ENCODE results near the gene DENND4B. TPM values are rescaled to one million over a fixed set of nuclear protein-coding genes. Genes with fewer than 3 reads are reported as not detected.

The DENND4B gene
- total and polyA plus RNA-seq, 2 experiments from 2014 or later = 42.3 to 48.1 TPM

DNA sequence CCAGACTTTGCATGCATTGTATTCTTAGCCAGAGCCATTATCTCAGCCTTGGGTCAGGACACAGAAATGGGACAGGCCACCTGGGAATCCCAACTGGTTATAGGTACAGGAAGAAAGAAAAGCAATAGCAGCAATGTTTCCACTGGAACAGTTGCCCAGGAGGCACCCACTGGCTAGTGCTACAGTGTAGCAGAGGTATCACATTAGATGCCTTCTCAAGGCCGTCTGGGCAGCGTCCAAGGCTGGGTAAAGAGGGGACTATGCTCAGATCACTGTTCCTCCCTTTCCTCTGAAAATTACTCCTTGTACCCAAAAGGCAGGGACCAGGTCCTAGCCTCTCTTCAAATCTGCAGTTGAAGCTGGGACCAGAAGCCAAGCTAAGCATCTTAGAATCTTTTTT is 23.8 kb upstream of the DENND4B start:
- Histone ChIP-seq H3K9me3 (ENCODE audit: low read depth) (no peaks in the 10 kb centered on the region), H3K27me3 (no peaks in the 10 kb centered on the region), H3K4me3 (no peak overlapping the region), H3K27ac (no peak overlapping the region), H3K4me1 (ENCODE audit: low read depth) (peaks cover 8% of the 10 kb centered on the region), H3K36me3 (peaks cover 13% of the 10 kb centered on the region)
- no peak for TF ChIP-seq CTCF (IDR thresholded peaks at IDR 0.05; ENCODE audit: low read depth, low read length)
- DNase-seq (ENCODE audit: low read depth in 1 of 2, low spot score in 1 of 2) = no peak

- Histone ChIP-seq H3K4me3 (peak overlapping the region; percentile 57), H3K27me3 (no peaks in the 10 kb centered on the region), H3K4me1 (ENCODE audit: low read depth) (peaks cover 8% of the 10 kb centered on the region), H3K36me3 (peaks cover 3% of the 10 kb centered on the region), H3K9me3 (ENCODE audit: low read depth) (no peaks in the 10 kb centered on the region), H3K27ac (peak overlapping the region; percentile 92)
- TF ChIP-seq CTCF (IDR thresholded peaks at IDR 0.05; ENCODE audit: low read depth, low read length) = no peak
- DNase-seq (ENCODE audit: low read depth in 1 of 2, low spot score in 1 of 2) = no peak
Measured at GRCh38 chr1:153968972-153969371, 22.5 kb upstream of the DENND4B start.

DNA sequence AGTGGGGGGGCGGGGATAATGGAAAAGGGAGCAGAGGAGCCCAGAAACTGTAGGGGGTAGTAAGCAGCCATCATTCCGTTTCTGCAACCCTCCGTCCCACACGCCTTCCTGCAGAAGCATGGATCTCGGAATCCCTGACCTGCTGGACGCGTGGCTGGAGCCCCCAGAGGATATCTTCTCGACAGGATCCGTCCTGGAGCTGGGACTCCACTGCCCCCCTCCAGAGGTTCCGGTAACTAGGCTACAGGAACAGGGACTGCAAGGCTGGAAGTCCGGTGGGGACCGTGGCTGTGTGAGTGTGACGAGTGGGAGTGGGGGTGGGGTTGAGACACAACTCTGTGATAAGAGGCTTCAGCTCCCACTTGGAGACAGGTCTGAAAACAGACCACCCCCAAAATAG is 21.9 kb upstream of the DENND4B start:
- H3K27ac ChIP-seq = peak overlapping the region; percentile 92
- no peaks in the 10 kb centered on the region for H3K36me3 ChIP-seq
- no peaks in the 10 kb centered on the region for H3K27me3 ChIP-seq
- H3K4me1 ChIP-seq (ENCODE audit: low read depth) = peaks cover 8% of the 10 kb centered on the region
- H3K4me3 ChIP-seq = peak overlapping the region; percentile 57
- TF ChIP-seq CTCF (IDR thresholded peaks at IDR 0.05; ENCODE audit: low read depth, low read length) = no peak
- DNase-seq (ENCODE audit: low read depth in 1 of 2, low spot score in 1 of 2) = no peak
- no peaks in the 10 kb centered on the region for H3K9me3 ChIP-seq (ENCODE audit: low read depth)

DNA sequence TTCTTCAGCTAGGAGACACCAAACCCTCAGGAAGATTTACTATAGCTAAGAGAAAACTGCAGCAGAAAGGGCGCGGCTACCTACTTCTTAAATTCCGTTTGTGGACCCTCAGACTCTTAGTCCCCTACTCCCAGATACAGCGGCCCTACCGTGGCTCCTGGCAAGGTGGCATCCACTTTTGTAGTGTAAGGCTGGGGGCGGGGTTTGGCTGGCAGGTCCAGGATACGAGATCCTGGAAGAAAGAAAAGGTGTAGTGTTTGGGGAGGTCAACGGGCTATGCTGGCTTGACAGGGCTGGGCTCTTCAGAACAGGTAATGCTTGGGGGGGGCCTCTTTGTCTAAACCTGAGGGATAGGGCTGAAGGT is 21.5 kb upstream of the DENND4B start:
- TF ChIP-seq CTCF (IDR thresholded peaks at IDR 0.05; ENCODE audit: low read depth, low read length) = no peak
- H3K4me1 ChIP-seq (ENCODE audit: low read depth) = peaks cover 8% of the 10 kb centered on the region
- H3K36me3 ChIP-seq = no peaks in the 10 kb centered on the region
- no peaks in the 10 kb centered on the region for H3K9me3 ChIP-seq (ENCODE audit: low read depth)
- DNase-seq (ENCODE audit: low read depth in 1 of 2, low spot score in 1 of 2) = no peak
- peak overlapping the region; percentile 57 for H3K4me3 ChIP-seq
- no peaks in the 10 kb centered on the region for H3K27me3 ChIP-seq
- peak overlapping the region; percentile 92 for H3K27ac ChIP-seq

- Histone ChIP-seq H3K9me3 (ENCODE audit: low read depth) (no peaks in the 10 kb centered on the region), H3K27me3 (no peaks in the 10 kb centered on the region), H3K27ac (peak within 1 kb of the TSS; percentile 92), H3K36me3 (no peaks in the 10 kb centered on the region), H3K4me3 (peak within 1 kb of the TSS; percentile 57), H3K4me1 (ENCODE audit: low read depth) (peaks cover 10% of the 10 kb centered on the region)
- peak; percentile 98 to 99 for DNase-seq (ENCODE audit: low read depth in 1 of 2, low spot score in 1 of 2)
- peak; percentile 48 for TF ChIP-seq CTCF (IDR thresholded peaks at IDR 0.05; ENCODE audit: low read depth, low read length)
Measured at GRCh38 chr1:153967107-153967999, 20.8 kb upstream of the DENND4B start, which contains the start of gene CREB3L4. Gene CREB3L4 (plus strand): TSS chr1:153967902. CDS start chr1:153968526, 624 bp downstream.

Measured in cardiac muscle cell (in vitro differentiated cells and primary cell).